K562 (cell line): ENCODE measurements around the gene PCNX3. TPM values are rescaled to one million over a fixed set of nuclear protein-coding genes. Genes with fewer than 3 reads are reported as not detected.

Source experiments
- ADNP ChIP-seq: fragments of 200-800 bp; sonication (Bioruptor generic); IDR thresholded peaks from 2 replicates; pipeline ENCODE4 v1.6.1; 2016; ENCODE audit warnings: missing genetic modification characterization, missing compliant biosample characterization
- CREM ChIP-seq: IDR thresholded peaks from 2 replicates; pipeline ENCODE4 v1.6.1; 2014; ENCODE audit warnings: antibody characterized with exemption, low read depth
- CSDE1 ChIP-seq, 2 experiments: fragments of 450-650 bp; IDR thresholded peaks; 2 replicates each; pipeline ENCODE4 v1.6.1; 2016; ENCODE audit warnings: mild to moderate bottlenecking in 1 of 2
- JUN ChIP-seq, 2 experiments: sonication (generic) in 1 of 2; formaldehyde crosslinking in 1 of 2; IDR thresholded peaks; 2 replicates each; pipeline versions ENCODE4 v1.6.1 to v1.8.0; 2012 to 2022; ENCODE audit warnings: borderline replicate concordance in 2 of 2, mild to moderate bottlenecking in 2 of 2, improper control_type of control experiment in 1 of 2, low read depth in 1 of 2, low read length in 1 of 2, missing genetic modification reagents in 1 of 2
- KAT8 ChIP-seq: fragments of 450-650 bp; IDR thresholded peaks from 2 replicates; pipeline ENCODE4 v1.6.1; 2016; ENCODE audit warnings: low read depth, mild to moderate bottlenecking
- KDM4B ChIP-seq, 2 experiments: fragments of 450-650 bp in 1 of 2; sonication (generic) in 1 of 2; IDR thresholded peaks; 2 replicates each; pipeline ENCODE4 v1.6.1; 2016 to 2017; ENCODE audit warnings: borderline replicate concordance in 2 of 2, antibody characterized with exemption in 1 of 2, low read depth in 1 of 2, mild to moderate bottlenecking in 1 of 2
- L3MBTL2 ChIP-seq: fragments of 450-650 bp; IDR thresholded peaks from 2 replicates; pipeline ENCODE4 v1.6.1; 2016; ENCODE audit warnings: mild to moderate bottlenecking, moderate library complexity
- NFE2L1 ChIP-seq: fragments of 450-650 bp; IDR thresholded peaks from 2 replicates; pipeline ENCODE4 v1.6.1; 2016; ENCODE audit warnings: missing genetic modification characterization, low read depth, mild to moderate bottlenecking, missing compliant biosample characterization, moderate library complexity, borderline replicate concordance
- NONO ChIP-seq, 2 experiments: fragments of 200-400 bp in 1 of 2; fragments of 450-650 bp in 1 of 2; formaldehyde crosslinking in 1 of 2; IDR thresholded peaks; 2 replicates each; pipeline ENCODE4 v1.6.1; 2017; ENCODE audit warnings: low read depth in 2 of 2, mild to moderate bottlenecking in 2 of 2, moderate library complexity in 2 of 2, low read length in 1 of 2
- PCBP2 ChIP-seq: fragments of 200-400 bp; formaldehyde crosslinking; IDR thresholded peaks from 2 replicates; pipeline ENCODE4 v1.6.1; 2018; ENCODE audit warnings: low read length, low read depth, mild to moderate bottlenecking, moderate library complexity; ENCODE audit not compliant: poor library complexity, severe bottlenecking
- POLR2B ChIP-seq: fragments of 450-650 bp; IDR thresholded peaks from 2 replicates; pipeline ENCODE4 v1.6.1; 2018; ENCODE audit warnings: low read depth; ENCODE audit not compliant: partially characterized antibody
- POLR3A ChIP-seq: IDR thresholded peaks from 2 replicates; pipeline ENCODE4 v1.6.1; 2011; ENCODE audit warnings: borderline replicate concordance, mild to moderate bottlenecking, moderate library complexity; ENCODE audit not compliant: insufficient read length, insufficient read depth; ENCODE audit errors: extremely low read depth
- TBL1XR1 ChIP-seq, 2 experiments: IDR thresholded peaks; 2 replicates each; pipeline ENCODE4 v1.6.1; 2012; ENCODE audit warnings: improper control_type of control experiment in 2 of 2, low read length in 2 of 2, mild to moderate bottlenecking in 1 of 2
- TFAM ChIP-seq: fragments of 250-450 bp; sonication (Bioruptor Pico); conservative IDR thresholded peaks from 2 replicates; pipeline ENCODE4 v1.5.0; 2021; ENCODE audit warnings: mild to moderate bottlenecking, moderate library complexity
- polyA plus RNA-seq, 8 experiments: library from polyadenylated mRNA; depleted of rRNA in 4 of 8; stranded (reverse) in 5 of 8; unstranded in 3 of 8; fragments of >200 nt; fragmentation: Nextera tagmentation in 2 of 8; fragmentation: Illumina TruSeq in 1 of 8; extraction: Ambion mirVana in 2 of 8; extraction: Trizol in 1 of 8; gene quantifications; 2 replicates each; pipeline versions ENCODE4 v1.2.1 to v1.2.3, GENCODE V29; 2011 to 2014; ENCODE audit warnings: inconsistent platforms in 1 of 8, missing spikeins in 1 of 8
- total RNA-seq, 7 experiments: library from RNA; depleted of rRNA in 6 of 7; stranded (reverse); fragments of >200 nt in 6 of 7; fragmentation: Illumina TruSeq in 2 of 7; extraction: Trizol in 2 of 7; gene quantifications; 2 replicates each; pipeline versions ENCODE4 v1.2.1 to v1.2.3, GENCODE V29; 2011 to 2021; ENCODE audit warnings: low replicate concordance in 1 of 7
- TF ChIP-seq, protein P1 (sequence below), 2 experiments: fragments of 450-650 bp in 1 of 2; sonication (generic) in 1 of 2; formaldehyde crosslinking in 1 of 2; IDR thresholded peaks; 2 replicates each; pipeline versions ENCODE4 v1.7.1 to v1.9.0; 2016 to 2022; ENCODE audit warnings: inconsistent platforms in 1 of 2, mild to moderate bottlenecking in 1 of 2, missing genetic modification reagents in 1 of 2
- TF ChIP-seq, protein P2 (sequence below): sonication (generic); formaldehyde crosslinking; IDR thresholded peaks from 2 replicates; pipeline ENCODE4 v1.8.1; 2023; ENCODE audit warnings: mild to moderate bottlenecking, missing genetic modification reagents, moderate library complexity

The PCNX3 gene
- total and polyA plus RNA-seq, 9 of the 15 experiments (the other 6 are each of a cell fraction or from before 2014, with no cell fraction given), result 0.11 to 47.8 (median 12.8) TPM

DNA sequence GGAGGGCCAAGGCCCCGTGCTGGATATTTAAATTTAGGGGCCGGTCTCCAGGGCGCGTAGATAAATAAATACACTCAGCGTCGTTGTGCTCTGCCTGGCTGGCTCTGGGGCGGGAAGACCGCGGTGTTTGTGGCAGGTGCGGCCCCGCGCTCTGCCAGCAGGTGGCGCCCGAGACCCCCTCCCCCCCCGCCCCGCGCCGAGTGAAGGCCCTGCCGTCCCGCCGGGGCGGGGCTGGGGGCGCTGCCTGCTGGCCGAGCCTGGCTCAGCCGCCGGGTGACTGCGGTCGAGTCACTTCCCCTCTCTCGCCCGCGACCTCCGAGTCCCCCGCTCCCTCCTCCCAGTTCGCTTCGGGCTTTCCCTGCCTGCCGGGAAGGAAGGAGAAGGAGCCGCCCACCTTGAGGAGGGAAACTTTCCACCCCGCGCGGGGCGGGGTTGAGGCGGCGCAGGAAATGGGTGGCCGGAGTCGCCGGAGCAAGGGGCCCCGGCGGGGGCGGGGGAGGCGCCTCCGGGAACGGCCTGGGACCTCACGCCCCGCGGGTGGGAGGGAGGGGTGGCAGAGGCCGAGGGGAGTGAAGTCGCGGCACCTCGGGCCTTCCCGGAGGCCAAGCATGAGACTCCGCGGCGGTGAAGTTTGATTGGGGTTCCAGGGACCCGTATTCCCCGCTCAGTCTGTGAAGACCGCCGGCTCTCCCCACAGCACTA, 41.3 kb upstream of the PCNX3 start (continued):
- TF ChIP-seq, protein P1, sequence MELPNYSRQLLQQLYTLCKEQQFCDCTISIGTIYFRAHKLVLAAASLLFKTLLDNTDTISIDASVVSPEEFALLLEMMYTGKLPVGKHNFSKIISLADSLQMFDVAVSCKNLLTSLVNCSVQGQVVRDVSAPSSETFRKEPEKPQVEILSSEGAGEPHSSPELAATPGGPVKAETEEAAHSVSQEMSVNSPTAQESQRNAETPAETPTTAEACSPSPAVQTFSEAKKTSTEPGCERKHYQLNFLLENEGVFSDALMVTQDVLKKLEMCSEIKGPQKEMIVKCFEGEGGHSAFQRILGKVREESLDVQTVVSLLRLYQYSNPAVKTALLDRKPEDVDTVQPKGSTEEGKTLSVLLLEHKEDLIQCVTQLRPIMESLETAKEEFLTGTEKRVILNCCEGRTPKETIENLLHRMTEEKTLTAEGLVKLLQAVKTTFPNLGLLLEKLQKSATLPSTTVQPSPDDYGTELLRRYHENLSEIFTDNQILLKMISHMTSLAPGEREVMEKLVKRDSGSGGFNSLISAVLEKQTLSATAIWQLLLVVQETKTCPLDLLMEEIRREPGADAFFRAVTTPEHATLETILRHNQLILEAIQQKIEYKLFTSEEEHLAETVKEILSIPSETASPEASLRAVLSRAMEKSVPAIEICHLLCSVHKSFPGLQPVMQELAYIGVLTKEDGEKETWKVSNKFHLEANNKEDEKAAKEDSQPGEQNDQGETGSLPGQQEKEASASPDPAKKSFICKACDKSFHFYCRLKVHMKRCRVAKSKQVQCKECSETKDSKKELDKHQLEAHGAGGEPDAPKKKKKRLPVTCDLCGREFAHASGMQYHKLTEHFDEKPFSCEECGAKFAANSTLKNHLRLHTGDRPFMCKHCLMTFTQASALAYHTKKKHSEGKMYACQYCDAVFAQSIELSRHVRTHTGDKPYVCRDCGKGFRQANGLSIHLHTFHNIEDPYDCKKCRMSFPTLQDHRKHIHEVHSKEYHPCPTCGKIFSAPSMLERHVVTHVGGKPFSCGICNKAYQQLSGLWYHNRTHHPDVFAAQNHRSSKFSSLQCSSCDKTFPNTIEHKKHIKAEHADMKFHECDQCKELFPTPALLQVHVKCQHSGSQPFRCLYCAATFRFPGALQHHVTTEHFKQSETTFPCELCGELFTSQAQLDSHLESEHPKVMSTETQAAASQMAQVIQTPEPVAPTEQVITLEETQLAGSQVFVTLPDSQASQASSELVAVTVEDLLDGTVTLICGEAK (IDR thresholded peaks at IDR 0.05), result 0 out of 2 replicates have a peak, but pooled peaks have one; percentile 27
- TF ChIP-seq, protein P1 (CRISPR knock-in tag; IDR thresholded peaks at IDR 0.05), result no peak
- peak; percentile 58 for TF ChIP-seq CREM
- no peak for TF ChIP-seq NFE2L1 (tag)
- peak; percentile 26; the same call in 1 of the 2 replicates for TF ChIP-seq JUN (IDR thresholded peaks at IDR 0.05; ENCODE audit: borderline replicate concordance, low read depth, low read length)
- no peak for TF ChIP-seq JUN (CRISPR knock-in tag; IDR thresholded peaks at IDR 0.05; ENCODE audit: borderline replicate concordance)
- TF ChIP-seq TFAM (CRISPR knock-in tag), result no peak
- peak; percentile 33 to 49; a peak in 1 of 4 replicates for TF ChIP-seq TBL1XR1 (IDR thresholded peaks at IDR 0.05; ENCODE audit: low read length in 2 of 2)
- peak in 1 of 2 experiments; percentile 65; a peak in 1 of 4 replicates for TF ChIP-seq NONO (IDR thresholded peaks at IDR 0.05; ENCODE audit: low read depth in 2 of 2, low read length in 1 of 2)
- TF ChIP-seq ADNP (tag), result no peak
- no peak for TF ChIP-seq KAT8
- TF ChIP-seq PCBP2, result no peak
- TF ChIP-seq POLR2B, result peak; percentile 42
- TF ChIP-seq KDM4B (IDR thresholded peaks at IDR 0.05; ENCODE audit: borderline replicate concordance in 2 of 2, low read depth in 1 of 2), result peak in 1 of 2 experiments; percentile 55; a peak in 1 of 4 replicates
- TF ChIP-seq, protein P2, sequence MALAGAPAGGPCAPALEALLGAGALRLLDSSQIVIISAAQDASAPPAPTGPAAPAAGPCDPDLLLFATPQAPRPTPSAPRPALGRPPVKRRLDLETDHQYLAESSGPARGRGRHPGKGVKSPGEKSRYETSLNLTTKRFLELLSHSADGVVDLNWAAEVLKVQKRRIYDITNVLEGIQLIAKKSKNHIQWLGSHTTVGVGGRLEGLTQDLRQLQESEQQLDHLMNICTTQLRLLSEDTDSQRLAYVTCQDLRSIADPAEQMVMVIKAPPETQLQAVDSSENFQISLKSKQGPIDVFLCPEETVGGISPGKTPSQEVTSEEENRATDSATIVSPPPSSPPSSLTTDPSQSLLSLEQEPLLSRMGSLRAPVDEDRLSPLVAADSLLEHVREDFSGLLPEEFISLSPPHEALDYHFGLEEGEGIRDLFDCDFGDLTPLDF, result peak; percentile 46
- peak; percentile 64; the same call in 1 of the 2 replicates for TF ChIP-seq L3MBTL2
- no peak for TF ChIP-seq POLR3A
- no peak for TF ChIP-seq CSDE1 (IDR thresholded peaks at IDR 0.05)
